Esophagus muscularis mucosa (tissue), 4 donors: Measurements from ENCODE around the gene UTP4. TPM values are rescaled to one million over a fixed set of nuclear protein-coding genes. Genes with fewer than 3 reads are reported as not detected.

ENCODE experiments used
- DNase-seq: peaks from one replicate; pipeline ENCODE4 v3.0.0-alpha.2; 2017; ENCODE audit errors: extremely low spot score
- H3K27ac ChIP-seq, 4 donors: fragments of 200-600 bp; sonication (generic); replicated peaks in 1 of 4; 1 replicate in 3 of 4; 2 replicates in 1 of 4; pipeline ENCODE4 v1.5.1; 2016 to 2019; ENCODE audit warnings: mild to moderate bottlenecking in 1 of 4
- H3K27me3 ChIP-seq, 4 donors: fragments of 200-600 bp; sonication (generic); one replicate each; pipeline versions ENCODE4 v1.5.1 to v1.6.0; 2016 to 2019
- H3K36me3 ChIP-seq, 4 donors: fragments of 200-600 bp; sonication (generic); one replicate each; pipeline ENCODE4 v1.5.1; 2016 to 2019
- H3K4me1 ChIP-seq, 4 donors: fragments of 200-600 bp; sonication (generic); one replicate each; pipeline ENCODE4 v1.5.1; 2016 to 2019
- H3K4me3 ChIP-seq, 4 donors: fragments of 200-600 bp; sonication (generic); 1 replicate in 2 of 4; 2 replicates in 2 of 4; pipeline ENCODE4 v1.5.1; 2016 to 2019; ENCODE audit warnings: mild to moderate bottlenecking in 4 of 4, moderate library complexity in 1 of 4
- H3K9me3 ChIP-seq, 4 donors: fragments of 200-600 bp; sonication (generic); 1 replicate in 3 of 4; 2 replicates in 1 of 4; pipeline ENCODE4 v1.5.1; 2016 to 2019
- EP300 ChIP-seq: sonication (generic); formaldehyde crosslinking; IDR thresholded peaks from one replicate; pipeline ENCODE4 v1.6.1; 2017; ENCODE audit warnings: antibody characterized with exemption
- POLR2A ChIP-seq: fragments of 450-650 bp; IDR thresholded peaks from one replicate; pipeline ENCODE4 v1.6.1; 2017; ENCODE audit warnings: antibody characterized with exemption, moderate library complexity, mild to moderate bottlenecking, low read depth
- POLR2AphosphoS5 ChIP-seq, 2 donors: sonication (generic); formaldehyde crosslinking; IDR thresholded peaks; one replicate each; pipeline ENCODE4 v1.6.1; 2017; ENCODE audit warnings: antibody characterized with exemption in 2 of 2
- WGBS: methylation state at CpG from one replicate; pipeline ENCODE4 v1.1.5; 2018; 5-methylcytosine and 5-hydroxymethylcytosine counted together
- intact Hi-C: fragments of 100-400 bp; cut with DNase I; formaldehyde crosslinking; loops from one replicate; pipeline ENCODE4 v1.15.1; 2023
- total RNA-seq, 4 donors: library from RNA; depleted of rRNA; stranded (reverse); fragments of >200 nt; gene quantifications; one replicate each; pipeline versions ENCODE4 v1.1.0 to v1.2.1, GENCODE V29; 2016
- TF ChIP-seq, protein P1 (sequence below), 3 experiments: fragments of 200-600 bp in 2 of 3; fragments of 450-650 bp in 1 of 3; sonication (generic) in 2 of 3; IDR thresholded peaks; one replicate each; pipeline ENCODE4 v1.5.1; 2017 to 2019; ENCODE audit warnings: antibody characterized with exemption in 3 of 3, mild to moderate bottlenecking in 2 of 3, moderate library complexity in 1 of 3

UTP4 gene
- total RNA-seq, 4 donors from 2014 or later: 23.3 to 32.6 (median 24.0) TPM

DNA sequence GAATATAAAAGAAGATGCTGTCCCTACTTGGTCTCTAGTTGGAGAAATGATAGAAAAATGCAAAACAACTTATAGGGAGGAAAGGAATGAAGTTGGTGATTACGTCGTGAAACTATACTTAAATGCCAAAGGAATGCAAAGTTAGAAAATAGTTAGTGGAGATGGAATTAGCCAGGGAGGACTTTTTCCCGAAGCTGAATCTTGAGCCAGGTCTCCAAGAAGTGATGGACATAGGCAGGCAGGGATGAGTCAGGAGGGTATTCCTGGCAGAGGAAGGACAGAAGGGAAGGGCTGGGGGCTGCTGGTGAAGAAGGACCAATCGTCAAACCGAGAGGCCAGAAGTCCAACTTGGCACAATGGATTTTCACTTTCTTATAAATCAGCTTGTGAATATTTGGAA, 56.3 kb downstream of the UTP4 start:
- Histone ChIP-seq H3K27ac (peak overlapping the region; percentile 90 to 96 (median 94)), H3K27me3 (no peaks in the 10 kb centered on the region), H3K36me3 (no peaks in the 10 kb centered on the region), H3K9me3 (no peaks in the 10 kb centered on the region), H3K4me1 (peaks cover 15 to 71% (median 59%) of the 10 kb centered on the region in 4 donors), H3K4me3 (peak overlapping the region; percentile 77 to 94 (median 88))
- WGBS: 14% methylated on average over 5 of the region's 5 CpGs
- TF ChIP-seq EP300 (peak; percentile 67), POLR2AphosphoS5 (IDR thresholded peaks at IDR 0.05) (no peak), POLR2A (no peak)
- TF ChIP-seq, protein P1, sequence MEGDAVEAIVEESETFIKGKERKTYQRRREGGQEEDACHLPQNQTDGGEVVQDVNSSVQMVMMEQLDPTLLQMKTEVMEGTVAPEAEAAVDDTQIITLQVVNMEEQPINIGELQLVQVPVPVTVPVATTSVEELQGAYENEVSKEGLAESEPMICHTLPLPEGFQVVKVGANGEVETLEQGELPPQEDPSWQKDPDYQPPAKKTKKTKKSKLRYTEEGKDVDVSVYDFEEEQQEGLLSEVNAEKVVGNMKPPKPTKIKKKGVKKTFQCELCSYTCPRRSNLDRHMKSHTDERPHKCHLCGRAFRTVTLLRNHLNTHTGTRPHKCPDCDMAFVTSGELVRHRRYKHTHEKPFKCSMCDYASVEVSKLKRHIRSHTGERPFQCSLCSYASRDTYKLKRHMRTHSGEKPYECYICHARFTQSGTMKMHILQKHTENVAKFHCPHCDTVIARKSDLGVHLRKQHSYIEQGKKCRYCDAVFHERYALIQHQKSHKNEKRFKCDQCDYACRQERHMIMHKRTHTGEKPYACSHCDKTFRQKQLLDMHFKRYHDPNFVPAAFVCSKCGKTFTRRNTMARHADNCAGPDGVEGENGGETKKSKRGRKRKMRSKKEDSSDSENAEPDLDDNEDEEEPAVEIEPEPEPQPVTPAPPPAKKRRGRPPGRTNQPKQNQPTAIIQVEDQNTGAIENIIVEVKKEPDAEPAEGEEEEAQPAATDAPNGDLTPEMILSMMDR (IDR thresholded peaks at IDR 0.05): no peak
- DNase-seq: no peak
- intact Hi-C loops: no loop called here

DNA sequence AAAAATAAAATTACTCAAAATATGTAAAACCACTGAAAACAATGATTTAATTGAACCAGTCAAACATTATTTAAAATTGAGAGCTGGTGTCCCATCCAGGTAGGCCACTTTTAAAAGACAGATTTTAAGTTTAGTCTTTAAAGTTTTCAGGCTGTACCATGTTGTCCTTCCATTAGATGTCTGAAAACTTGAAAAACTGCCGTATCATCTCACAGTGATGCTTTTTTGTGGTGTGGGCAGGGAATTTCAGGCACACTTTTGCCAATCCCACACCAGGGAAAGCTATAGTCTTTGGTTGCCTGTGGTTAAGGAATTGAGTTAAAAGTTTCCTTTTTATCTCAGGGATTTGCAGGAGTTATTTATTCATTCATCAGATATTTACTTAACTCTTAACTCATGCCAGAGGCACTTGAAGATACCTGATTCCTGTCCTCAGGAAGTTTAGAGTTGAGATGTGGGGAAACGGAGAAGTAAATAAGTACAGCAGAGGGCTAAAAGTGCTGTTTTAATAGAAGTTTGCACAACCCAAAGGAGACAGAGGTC, 57.7 kb downstream of the UTP4 start:
- no peaks in the 10 kb centered on the region for H3K9me3 ChIP-seq
- peak overlapping the region in 1 of 4 donors; percentile 3 for H3K27ac ChIP-seq
- intact Hi-C loops: no loop called here
- WGBS: 79% methylated on average over 2 of the region's 2 CpGs
- H3K27me3 ChIP-seq: no peaks in the 10 kb centered on the region
- no peak overlapping the region for H3K4me3 ChIP-seq
- TF ChIP-seq EP300: no peak
- TF ChIP-seq POLR2AphosphoS5 (IDR thresholded peaks at IDR 0.05): no peak
- TF ChIP-seq POLR2A: no peak
- TF ChIP-seq, protein P1 (IDR thresholded peaks at IDR 0.05): no peak
- H3K36me3 ChIP-seq: no peaks in the 10 kb centered on the region
- no peak for DNase-seq
- H3K4me1 ChIP-seq: peaks cover 18 to 80% (median 69%) of the 10 kb centered on the region in 4 donors

DNA sequence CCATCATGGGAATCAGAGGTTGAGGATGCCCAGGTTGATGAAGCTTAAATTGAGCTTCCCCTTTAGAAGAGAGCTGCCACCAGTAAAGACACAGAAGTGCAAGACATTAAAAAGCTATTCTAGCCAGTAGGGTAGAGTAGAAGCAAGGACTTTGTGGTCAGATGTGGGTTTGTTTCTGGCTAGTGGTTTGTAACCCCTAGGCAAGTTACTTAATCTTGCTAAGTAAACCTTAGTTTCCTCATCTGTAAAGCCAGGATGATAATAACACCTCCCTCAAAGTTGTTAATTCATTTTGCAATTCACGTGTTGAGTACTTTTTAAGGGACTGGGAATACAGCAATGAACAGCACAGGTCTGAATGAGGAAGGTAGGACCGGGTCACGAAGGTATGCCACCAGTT, 58.1 kb downstream of the UTP4 start:
- Histone ChIP-seq H3K27ac (peak overlapping the region in 1 of 4 donors; percentile 3), H3K27me3 (no peaks in the 10 kb centered on the region), H3K4me3 (no peak overlapping the region), H3K9me3 (no peaks in the 10 kb centered on the region), H3K4me1 (peaks cover 18 to 85% (median 74%) of the 10 kb centered on the region in 4 donors), H3K36me3 (no peaks in the 10 kb centered on the region)
- DNase-seq: no peak
- intact Hi-C loops: no loop called here
- 80% methylated on average over 3 of the region's 3 CpGs for WGBS
- TF ChIP-seq, protein P1 (IDR thresholded peaks at IDR 0.05): no peak
- TF ChIP-seq EP300 (no peak), POLR2AphosphoS5 (IDR thresholded peaks at IDR 0.05) (no peak), POLR2A (no peak)

DNA sequence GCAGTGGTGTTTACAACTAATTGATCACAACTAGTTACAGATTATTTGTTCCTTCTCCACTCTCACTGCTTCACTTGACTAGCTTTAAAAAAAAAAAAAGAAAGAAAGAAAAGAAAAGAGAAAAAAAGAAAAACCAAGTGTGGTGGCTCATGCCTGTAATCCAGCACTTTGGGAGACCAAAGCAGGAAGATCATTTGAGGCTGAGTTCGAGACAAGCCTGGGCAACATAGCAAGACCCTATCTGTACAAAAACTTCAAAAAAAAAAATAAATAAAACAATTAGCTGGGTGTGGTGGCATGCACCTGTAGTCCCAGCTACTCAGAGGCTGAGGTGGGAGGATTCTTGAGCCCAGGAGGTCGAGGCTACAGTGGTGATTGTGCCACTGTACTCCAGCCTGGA, 58.7 kb downstream of the UTP4 start:
- intact Hi-C loops: no loop called here
- Histone ChIP-seq H3K4me3 (no peak overlapping the region), H3K4me1 (peaks cover 16 to 85% (median 75%) of the 10 kb centered on the region in 4 donors), H3K36me3 (no peaks in the 10 kb centered on the region), H3K27ac (peak overlapping the region in 2 of 4 donors; percentile 52 to 77), H3K9me3 (no peaks in the 10 kb centered on the region), H3K27me3 (no peaks in the 10 kb centered on the region)
- TF ChIP-seq EP300 (no peak), POLR2AphosphoS5 (IDR thresholded peaks at IDR 0.05) (no peak), POLR2A (no peak)
- TF ChIP-seq, protein P1 (IDR thresholded peaks at IDR 0.05): no peak
- WGBS: 97% methylated on average over 2 of the region's 2 CpGs
- no peak for DNase-seq

DNA sequence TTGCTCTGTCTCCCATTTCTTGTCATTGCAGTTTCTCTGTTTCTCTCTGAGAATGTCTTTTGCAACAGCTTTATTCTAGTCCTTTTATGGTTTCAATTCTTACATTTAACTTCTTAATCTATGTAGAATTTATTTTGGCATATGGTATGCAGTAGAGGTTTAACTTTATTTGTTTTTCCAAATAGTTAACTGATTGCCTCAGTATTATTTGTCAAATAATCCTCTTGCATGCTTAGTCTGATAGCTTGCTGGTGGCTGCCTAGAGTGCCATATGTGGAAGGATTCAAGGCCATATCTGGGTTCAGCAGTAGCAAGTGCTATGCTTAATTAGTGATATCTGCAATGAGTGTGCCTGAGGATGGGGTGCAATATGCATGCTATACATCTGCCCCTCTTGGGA, 61.4 kb downstream of the UTP4 start:
- Histone ChIP-seq H3K9me3 (no peaks in the 10 kb centered on the region), H3K27me3 (no peaks in the 10 kb centered on the region), H3K36me3 (no peaks in the 10 kb centered on the region), H3K27ac (peak overlapping the region in 1 of 4 donors; percentile 16), H3K4me3 (no peak overlapping the region), H3K4me1 (peaks cover 7 to 93% (median 82%) of the 10 kb centered on the region in 4 donors)
- TF ChIP-seq, protein P1 (IDR thresholded peaks at IDR 0.05): no peak
- TF ChIP-seq POLR2AphosphoS5 (IDR thresholded peaks at IDR 0.05): no peak
- TF ChIP-seq EP300: no peak
- no peak for TF ChIP-seq POLR2A
- intact Hi-C loops: no loop called here
- no peak for DNase-seq
